H4 (cell line): ENCODE results near the gene GABBR1. TPM values are rescaled to one million over a fixed set of nuclear protein-coding genes. Genes with fewer than 3 reads are reported as not detected.
A peak's percentile ranks its signal among the peaks of the same experiment; 100 is the strongest.

Experiments used
- DNase-seq: peaks from one replicate; pipeline ENCODE4 v3.0.0-alpha.2; 2015; ENCODE audit warnings: low spot score
- total RNA-seq: library from RNA; depleted of rRNA; stranded (reverse); fragments of >200 nt; shearing (Covaris generic); gene quantifications from 2 replicates; pipeline ENCODE4 v1.2.3, GENCODE V29; 2014

Gene GABBR1
- total RNA-seq, 1 experiment from 2014 or later: 3.8 TPM

DNA sequence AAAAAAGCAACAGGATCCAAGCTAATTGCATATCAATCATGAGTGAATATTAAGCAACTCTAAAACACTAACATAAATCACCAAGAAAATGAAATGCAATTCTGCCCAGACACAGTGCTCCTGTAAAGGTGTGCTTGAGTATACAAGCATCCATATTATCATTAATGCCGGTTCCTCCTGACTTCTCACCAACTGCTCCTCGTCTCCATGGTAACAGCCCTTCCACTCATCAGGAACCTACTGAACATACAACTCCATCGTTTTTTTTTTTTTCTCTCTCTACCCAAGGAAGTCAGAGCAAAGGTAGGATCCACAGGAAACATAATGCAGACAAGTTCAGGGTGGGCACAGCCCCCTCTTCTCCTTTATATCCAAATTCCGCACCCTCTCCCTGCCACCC is 12.4 kb downstream of the GABBR1 start:
- DNase-seq: no peak

DNA sequence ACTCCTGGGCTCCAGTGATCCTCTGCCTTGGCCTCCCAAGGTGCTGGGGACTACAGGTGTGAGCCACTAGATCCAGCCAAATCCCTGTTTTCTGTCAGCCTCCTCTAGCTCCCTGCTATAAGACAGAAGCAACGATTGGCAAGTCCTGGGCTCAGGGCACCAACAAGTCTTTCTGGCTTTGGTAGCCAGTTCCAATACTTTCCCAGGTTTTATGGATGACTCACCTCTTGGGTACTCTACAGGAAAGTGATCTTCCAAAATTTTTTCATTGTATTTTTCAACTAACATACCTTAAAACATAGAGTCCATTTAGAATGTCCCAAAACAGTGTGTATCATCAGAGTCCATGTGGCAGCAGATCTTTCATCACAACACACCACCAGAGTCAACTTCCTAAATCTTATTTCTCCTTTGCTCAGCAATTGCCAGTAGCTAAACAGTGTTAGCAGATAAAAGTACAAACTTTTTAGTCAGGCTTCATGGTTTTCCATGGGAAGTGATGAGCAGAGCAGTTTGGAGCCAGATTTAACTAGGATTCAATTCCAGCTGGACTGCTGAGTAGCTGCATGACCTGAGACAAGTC is 13.3 kb downstream of the GABBR1 start:
- no peak for DNase-seq

DNA sequence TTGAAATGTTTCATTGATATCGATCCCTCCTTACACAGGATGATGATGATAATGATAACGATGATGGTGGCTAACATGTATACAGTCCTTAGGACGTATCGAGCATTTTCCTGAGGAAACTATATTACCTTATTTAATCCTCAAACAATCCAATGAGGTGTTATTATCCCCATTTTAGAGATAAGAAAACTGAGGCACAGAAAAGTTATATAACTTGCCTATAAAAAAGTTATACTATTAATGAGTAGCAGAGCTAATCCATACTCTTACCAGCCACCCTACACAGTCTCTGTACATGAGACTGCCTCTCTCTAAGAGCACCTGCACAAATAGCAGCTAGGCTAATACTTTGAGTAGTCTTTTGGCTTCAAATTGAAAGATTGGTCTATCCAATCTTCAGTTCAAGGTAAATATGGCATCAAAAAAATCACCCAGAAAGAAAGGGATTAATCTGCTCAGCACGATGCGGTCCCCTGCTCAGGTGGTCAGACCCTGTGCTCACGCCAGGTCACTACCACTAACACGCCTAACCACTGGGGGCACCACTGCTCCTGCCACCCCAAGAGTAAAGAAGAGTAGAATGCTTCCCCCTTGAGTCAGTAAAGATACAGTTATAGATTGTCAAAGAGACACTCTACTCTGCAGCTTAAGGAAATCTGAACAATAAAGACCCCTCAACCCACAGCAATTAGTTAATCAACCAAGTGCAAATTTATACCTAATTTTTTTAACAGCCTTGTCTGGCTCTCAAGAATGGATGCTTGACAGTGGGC is 15.0 kb downstream of the GABBR1 start:
- no peak for DNase-seq

DNA sequence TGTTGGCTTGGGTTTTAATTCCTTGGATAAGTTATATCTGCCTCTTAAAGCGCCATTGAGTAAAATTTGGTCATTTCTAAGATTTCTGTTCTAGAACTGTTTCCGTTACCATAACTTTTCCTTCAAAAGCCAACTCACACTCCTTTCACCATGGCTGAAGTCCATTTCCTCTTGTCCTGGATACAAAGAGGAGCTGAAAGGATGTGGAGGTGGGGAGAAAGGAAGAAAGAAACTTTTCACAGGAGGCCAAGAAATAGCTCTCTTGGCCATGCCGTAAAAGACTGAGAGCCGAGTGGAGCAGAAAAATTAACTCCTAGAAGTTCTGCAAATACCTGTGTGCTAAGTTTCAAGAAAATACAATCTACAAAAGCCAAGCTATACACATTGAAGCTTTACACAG is 21.6 kb downstream of the GABBR1 start:
- no peak for DNase-seq

DNA sequence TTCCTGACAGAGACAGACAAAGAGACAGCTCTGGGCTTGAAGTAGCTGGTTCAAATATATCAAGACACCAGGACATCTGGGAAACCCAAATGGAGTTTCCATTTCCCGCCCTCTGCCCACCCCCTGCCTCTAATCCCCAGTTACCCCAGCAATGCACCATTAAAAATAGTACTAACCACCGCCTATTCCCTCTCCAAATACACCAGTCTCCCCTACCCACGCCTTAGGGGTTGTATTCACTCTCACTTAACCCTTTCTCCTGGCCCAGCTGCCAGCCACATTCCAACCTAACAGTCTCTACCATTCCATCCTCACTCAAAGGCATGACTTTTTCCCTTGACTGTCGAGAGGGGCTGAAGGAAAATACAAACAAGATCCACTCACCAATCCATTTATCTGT is 22.4 kb downstream of the GABBR1 start:
- no peak for DNase-seq

DNA sequence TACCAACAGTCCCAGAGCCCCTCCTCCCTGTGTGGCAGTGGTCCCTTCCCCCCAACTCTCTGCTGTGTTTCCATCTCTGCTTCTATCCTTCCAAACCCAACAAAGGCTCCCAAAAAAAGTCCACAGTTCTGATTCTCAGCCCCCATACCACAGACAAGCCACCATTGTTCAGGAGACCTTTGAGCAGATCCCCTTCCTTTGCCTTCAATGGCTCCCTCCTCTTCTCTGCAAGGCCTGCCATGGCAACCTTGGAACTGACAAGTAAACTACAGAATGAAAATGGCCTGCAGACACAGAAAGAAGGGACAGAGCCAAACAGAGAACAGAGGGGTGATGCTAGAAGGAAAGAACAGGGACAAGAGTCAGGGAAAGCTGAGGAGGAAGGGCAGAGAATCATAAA is 24.9 kb downstream of the GABBR1 start:
- DNase-seq: no peak

DNA sequence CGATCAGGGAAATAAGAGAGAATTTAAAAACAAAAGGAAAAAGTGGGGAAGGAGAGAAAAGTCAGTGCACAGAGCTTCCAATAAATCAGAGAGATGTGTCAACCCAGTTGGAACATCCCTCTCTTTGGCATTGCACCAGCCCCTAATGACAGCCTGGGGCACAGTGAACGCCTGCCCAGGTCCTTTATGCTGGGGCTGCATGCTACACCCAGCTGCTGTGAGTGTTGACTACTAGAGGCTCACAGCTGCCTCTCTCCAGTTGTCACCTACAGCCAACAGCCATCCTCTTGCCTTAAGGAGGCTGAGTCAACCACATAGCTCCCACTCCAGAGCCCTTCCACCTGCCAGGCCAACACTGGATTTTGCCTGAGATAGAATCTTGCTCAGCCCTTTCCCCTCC is 29.1 kb downstream of the GABBR1 start:
- DNase-seq: no peak

DNA sequence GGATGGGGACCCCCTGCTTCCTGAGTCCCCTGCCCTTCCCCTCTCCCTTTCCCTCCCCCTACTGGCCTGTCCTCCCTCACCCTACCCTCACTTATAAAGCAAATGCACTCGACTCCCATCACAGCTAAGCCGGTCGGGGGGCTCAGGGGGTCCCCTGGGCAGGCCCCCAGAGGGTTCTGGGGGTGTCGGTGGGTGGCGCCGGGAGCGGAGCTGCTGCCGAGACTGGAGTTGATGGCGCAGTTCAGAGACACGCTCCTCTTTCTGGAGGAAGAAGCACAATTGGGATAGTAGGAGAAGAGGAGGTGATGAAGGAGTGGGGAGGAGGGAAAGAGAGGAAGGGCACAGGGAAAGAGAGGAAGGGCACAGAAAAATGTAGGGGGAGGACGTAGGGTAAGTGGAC is 29.5 kb downstream of the GABBR1 start:
- DNase-seq: no peak

DNA sequence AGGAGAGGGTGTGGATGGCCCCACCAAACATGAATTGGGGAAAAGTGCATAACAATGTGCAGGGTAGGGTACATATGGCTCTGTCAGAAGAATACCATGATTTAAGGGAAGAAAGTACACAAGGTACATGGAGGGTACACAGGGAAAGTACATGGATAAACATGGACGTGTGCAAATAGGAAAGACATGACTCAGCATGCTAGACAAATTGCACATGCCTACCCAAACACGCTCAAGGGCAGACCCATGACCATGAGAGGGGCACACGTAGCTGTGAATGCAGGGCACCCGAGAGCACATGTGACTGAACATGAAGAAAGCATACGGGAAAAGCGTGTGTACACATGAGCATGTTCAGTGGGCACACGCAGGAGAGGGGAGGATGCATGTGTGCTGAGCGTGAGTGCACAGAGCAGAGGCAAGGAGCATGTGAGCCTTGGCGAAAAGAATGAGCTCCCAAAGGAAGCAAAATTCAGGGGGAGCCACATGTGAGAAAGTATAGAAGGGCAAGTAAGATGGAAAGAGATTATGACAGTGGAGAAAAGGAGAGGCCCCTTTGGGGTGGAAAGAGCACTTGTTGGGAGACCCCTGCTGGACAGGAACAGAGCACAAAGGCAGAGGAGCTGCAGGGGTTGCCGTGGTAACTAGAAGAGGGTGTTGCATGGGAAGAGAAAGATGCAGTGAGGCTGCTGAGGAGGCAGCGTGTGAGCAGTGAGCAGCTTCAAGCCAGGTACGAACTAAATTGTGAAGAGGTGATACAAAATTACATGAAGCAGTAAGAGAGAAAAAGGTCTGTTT is 30.2 kb downstream of the GABBR1 start:
- peak; percentile 39 for DNase-seq

DNA sequence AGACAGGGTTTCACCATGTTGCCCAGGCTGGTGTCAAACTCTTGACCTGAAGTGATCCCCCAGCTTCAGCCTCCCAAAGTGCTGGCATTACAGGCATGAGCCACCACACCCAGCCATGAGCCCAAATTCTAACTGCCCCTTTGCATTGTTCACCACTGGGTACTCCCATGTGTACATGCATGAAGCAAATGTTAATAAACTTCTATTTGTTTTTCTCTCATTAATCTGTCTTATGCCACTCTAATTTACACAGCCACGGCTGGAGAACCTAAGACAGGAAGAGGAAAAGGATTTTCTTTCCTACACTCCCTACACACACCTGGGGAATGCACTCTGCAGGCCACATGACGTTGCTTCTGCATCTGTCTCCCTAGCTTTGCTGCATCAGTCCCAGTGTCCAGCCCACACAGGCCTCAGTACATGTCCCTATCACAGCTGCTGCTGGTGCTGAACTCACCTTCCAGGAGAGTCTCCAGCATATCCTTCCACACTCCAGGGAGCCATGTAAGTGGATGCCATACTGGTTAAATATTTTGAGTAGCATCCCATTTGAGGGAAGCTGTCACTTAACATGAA is 34.7 kb downstream of the GABBR1 start:
- no peak for DNase-seq

DNA sequence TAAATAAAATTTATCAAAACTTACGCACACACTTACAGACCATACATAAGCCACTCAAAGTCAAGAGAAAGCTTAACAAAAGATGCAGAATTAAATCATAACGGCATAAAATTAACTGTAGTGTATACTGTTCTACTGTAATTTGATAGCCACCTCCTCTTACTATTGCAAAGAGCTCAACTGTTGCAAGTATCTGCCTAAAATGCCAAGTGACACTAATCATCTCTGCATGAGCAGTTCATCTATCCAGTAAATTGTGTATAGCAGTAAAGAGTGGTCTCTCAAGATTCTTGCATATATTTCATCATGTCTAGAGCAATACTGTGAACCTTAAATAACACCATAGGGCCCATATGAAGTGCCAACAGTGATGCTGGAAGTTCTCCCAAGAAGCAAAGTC is 35.8 kb downstream of the GABBR1 start:
- no peak for DNase-seq

DNA sequence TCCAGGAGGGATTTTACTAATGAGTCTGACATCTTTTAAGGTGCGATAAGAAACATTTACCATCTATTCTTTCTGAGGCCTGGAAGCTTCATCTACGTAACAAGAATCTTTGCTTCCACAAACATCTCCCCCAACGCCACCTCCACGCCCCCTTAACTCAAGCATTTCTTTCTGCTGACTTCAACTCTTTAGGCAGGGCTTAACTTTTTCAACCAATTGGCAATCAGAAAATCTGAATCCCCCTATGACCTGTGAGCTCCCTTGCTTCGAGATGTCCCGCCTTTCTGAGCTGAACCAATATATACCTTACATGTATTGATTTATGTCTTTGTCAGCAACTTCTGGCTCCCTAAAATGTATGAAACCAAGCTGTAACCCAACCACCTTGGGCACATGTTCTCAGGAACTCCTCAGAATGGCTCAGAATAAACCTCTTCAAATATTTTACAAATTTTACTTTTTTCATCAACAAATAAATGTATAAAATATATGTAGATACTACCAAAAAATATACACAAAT is 36.5 kb downstream of the GABBR1 start:
- DNase-seq: no peak

DNA sequence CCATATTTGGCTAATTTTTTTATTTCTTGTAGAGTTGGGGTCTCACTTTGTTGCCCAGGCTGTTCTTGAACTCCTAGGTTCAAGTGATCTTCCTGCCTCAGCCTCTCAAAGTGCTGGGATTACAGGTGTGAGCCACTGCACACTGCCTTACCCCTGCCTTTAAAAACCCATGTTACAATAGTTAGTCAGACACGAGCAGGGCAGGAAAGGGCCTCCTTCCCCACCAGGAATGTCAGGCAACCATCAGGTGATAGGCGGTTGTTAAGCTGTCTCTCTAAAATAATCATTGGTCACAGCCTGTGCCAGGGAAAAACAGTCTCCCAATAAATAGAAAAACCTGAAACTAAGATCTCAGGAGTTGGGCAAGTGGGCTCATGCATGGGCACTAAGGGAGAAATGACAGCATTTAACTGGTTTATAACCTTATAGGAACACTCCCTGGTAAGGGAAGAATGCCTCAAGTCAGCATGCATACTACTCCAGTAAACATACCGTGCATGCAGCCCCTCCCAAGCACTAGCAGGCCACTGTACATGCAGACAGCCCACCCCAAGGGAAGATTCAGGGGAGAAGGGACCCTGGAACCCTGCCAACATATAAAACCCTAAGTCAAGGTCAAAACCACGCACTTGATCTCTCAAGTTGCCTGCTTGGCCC is 39.7 kb downstream of the GABBR1 start:
- no peak for DNase-seq

DNA sequence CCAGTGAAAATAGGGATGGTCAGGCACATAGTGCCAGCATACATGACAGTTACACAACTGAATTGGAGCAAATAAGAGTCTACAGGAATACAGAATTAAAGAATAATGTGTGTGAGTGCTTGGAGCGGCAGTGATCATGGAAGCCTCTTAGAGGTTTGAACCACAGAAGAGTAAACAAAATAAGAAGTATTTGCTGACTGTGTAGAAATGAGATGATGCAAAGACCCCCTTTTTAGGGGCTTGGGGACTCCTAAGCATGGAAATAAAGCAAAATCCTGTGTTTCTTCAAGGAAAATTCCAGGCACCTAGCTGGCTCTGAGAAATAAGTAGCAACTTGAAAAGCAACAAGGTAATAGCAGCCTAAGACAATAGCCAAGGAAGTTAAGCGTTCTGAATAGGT is 41.3 kb downstream of the GABBR1 start:
- DNase-seq: no peak

DNA sequence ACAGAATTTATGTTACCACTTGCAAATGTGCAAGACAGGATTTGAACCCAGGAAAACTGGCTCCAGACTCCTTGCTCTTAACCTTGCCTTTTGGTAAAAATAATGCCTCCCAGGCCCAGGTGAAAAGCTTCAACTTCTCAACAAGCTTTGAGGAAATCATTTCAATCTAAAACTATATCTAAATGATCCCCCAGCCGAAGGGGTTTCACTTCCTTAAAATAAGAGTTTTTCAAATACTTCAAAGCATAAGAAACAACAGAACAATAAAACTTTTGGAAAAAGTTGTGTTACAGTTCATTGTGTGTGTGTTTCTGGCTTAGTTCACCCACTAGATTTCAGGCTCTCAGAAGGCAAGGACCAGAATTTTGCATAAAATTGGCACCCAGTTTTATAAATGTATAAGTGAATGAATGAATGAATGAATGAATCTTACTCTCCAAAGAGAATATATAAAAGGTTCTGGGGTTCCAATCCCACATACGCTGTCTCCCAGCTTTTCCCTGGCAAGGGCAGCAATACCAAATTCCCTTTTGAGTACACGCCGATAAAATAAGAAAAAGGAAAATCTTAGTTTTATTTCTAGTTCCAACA is 42.7 kb downstream of the GABBR1 start:
- DNase-seq: no peak

DNA sequence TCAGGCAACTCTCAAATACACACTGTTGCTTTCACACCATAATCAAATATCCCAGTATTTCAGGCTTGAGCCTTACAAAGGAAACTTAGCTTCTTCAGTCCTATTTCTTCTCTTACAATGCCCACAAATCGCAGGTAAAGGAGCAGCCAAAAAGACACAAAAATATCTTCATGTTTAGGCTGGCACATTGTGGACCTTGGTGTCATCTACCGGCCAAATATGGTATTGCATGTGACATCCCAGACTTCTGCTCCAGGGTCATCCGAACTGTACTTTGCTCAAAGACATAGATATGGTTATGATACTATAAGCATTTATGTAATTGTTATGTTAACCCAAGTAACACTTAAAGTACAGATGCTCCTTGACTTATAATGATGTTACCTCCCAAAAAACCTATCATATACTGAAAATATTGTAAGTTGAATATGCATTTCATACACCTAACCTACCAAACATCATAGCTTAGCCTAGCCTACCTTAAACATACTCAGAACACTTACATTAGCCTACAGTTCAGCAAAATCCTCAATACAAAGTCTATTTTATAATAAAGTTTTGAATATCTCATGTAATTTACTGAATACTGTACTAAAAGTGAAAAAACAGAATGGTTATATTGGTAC is 43.4 kb downstream of the GABBR1 start:
- peak; percentile 47 for DNase-seq

DNA sequence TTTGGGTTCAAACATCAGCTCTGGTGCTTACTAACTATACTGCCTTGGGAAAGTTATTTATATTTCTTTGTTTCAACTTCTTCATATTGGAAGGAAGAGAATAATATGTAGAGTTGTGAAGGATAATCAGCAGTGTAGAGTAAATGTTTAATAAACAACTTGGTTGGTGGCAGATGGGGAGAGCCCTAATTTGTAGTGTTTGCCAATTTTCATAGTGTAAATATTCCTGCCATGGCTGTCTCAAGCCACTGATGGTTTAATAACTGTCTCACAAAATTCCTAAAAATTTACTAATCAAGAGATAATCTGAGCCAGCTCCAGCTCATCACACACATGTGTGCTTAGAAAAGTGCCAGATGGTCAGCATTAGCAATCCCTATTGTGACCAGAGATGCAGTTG is 48.2 kb downstream of the GABBR1 start, which contains the start of gene OR2H2:
Gene OR2H2, plus strand, starts transcription at position 301 of the 400 bp plus-strand sequence. CDS start 2,824 bp downstream, outside the sequence.
- no peak for DNase-seq

DNA sequence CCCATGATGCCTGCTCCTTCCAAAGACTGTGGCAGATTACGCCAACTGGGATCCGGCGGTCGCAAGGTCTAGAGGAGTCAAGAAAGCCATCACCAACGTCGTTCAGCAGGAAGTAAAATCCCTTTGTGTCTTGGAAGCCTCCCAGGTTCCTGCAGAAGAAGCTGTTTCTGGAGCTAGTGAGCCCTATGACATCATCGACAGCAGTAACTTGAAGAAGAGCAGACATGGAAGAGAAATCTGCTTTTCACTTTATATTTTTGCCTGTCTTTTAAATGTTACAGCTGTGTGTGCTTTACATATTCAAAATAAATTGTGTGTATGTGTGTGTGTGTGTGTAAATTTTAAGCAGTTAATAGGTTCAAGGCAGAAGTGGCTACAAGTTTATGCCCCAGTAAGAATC is 55.4 kb downstream of the GABBR1 start:
- DNase-seq: no peak

DNA sequence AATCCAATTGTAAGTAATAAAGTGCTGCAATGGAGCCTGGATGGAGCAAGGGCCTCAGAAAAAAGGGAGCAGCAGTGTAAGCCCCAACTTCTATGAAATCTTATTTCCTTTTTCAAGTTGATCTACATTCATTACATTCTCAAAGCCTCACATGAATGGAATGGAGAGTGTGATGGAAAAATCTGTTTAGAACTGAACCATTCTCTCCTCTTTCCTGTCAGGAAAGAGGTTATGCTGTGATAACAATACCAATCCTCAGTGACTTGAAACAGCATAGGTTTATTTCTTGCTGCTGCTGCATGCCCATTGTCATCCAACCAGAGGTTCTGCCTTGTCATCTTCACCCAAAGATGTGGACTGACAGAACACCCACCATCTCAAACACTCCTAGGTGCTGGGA is 56.9 kb downstream of the GABBR1 start:
- no peak for DNase-seq

DNA sequence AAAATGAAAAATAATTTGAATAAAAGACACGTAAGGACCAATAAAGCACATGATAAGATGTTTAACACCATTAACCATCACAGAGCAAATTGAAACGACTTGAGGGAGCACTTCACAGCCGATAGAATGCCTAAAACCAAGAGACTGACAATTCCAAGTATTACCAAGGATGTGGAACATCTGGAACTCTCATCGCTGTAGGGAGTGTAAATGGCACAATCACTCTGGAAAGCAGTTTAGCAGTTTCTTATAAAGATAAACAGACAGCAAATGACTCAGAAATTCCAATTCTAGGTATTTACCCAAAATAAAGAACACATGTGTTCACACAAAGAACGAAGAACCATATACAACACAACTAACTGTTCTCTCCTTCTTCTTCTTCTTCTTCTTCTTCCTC is 65.0 kb downstream of the GABBR1 start:
- DNase-seq: peak; percentile 51

DNA sequence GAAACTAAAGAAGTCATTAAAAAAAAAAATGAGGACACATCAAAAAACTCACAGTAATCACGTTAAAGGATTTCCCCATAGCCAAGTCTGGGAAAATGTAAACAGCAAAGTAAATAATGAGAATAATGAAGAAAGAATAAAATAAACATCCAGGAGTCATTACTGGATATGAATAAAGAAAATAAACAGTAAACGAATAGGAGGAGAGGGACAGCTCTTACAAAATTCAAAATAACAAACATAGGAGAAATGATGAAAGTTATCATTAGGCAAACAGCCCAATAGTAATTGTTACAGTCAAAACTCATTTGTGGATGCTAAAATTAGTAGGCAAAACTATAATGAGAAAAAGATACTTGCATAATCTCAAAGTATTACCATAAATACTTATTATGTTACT is 65.4 kb downstream of the GABBR1 start:
- DNase-seq: no peak
